AG04450 (cell line): ENCODE data around the gene IGSF9. TPM values are rescaled to one million over a fixed set of nuclear protein-coding genes. Genes with fewer than 3 reads are reported as not detected.
A peak's percentile ranks its signal among the peaks of the same experiment; 100 is the strongest.

Source experiments
- CTCF ChIA-PET: fragments of 300-600, 350-600 bp; formaldehyde crosslinking; extraction: SDS; loops from one replicate; lab custom pipeline; 2022; ENCODE audit warnings: antibody characterized with exemption, inconsistent platforms; lab: Charles Lee
- POLR2A ChIA-PET: fragments of 350-600 bp; formaldehyde crosslinking; extraction: SDS; loops from one replicate; lab custom pipeline; 2021; ENCODE audit warnings: antibody characterized with exemption, inconsistent platforms; lab: Yijun Ruan, JAX
- DNase-seq: peaks from one replicate; pipeline ENCODE4 v3.0.0-alpha.2; 2011; ENCODE audit warnings: low read depth, low spot score
- H3K27ac ChIP-seq: one replicate; pipeline ENCODE4 v1.5.1; 2012; ENCODE audit warnings: low read depth, low read length, control low read depth
- H3K27me3 ChIP-seq: one replicate; pipeline ENCODE4 v1.6.0; 2012; ENCODE audit warnings: low read length; ENCODE audit not compliant: control insufficient read depth, insufficient read depth
- H3K4me3 ChIP-seq: 2 replicates; pipeline ENCODE4 v1.5.1; 2011; ENCODE audit warnings: mild to moderate bottlenecking, low read depth, low read length, control low read depth
- H3K9me3 ChIP-seq: 2 replicates; pipeline ENCODE4 v1.5.1; 2012; ENCODE audit warnings: low read length; ENCODE audit not compliant: control insufficient read depth, insufficient read depth
- CTCF ChIP-seq: IDR thresholded peaks from 2 replicates; pipeline ENCODE4 v1.5.1; 2011; ENCODE audit warnings: low read depth, low read length, control low read depth, inconsistent platforms
- polyA plus RNA-seq: library from polyadenylated mRNA; depleted of rRNA; stranded (reverse); fragments of >200 nt; gene quantifications from 2 replicates; pipeline ENCODE4 v1.2.3, GENCODE V29; 2011

IGSF9 gene
- polyA plus RNA-seq, 1 experiment: not detected

- no peak for TF ChIP-seq CTCF
- Histone ChIP-seq H3K27ac (no peak overlapping the region), H3K4me3 (no peak overlapping the region), H3K27me3 (peaks cover 26% of the 10 kb centered on the region), H3K9me3 (no peaks in the 10 kb centered on the region)
- CTCF ChIA-PET: interaction anchor here (5.0 kb wide), 1 partner anchor 25 kb away, joined by 38 read pairs; no protein-coding TSS in a partner anchor
- POLR2A ChIA-PET: no interaction called here
- no peak for DNase-seq
Observed at GRCh38 chr1:159981351-159982055, 36.1 kb upstream of the IGSF9 start.

- peaks cover 27% of the 10 kb centered on the region for H3K27me3 ChIP-seq
- ChIA-PET CTCF (interaction anchor here (5.0 kb wide), 1 partner anchor 26 kb away, joined by 38 read pairs; no protein-coding TSS in a partner anchor), POLR2A (no interaction called here)
- no peak for TF ChIP-seq CTCF
- H3K9me3 ChIP-seq: no peaks in the 10 kb centered on the region
- H3K27ac ChIP-seq: no peak overlapping the region
- DNase-seq: no peak
- H3K4me3 ChIP-seq: no peak overlapping the region
Observed at GRCh38 chr1:159980786-159981185, 35.4 kb upstream of the IGSF9 start.

- DNase-seq: no peak
- H3K27ac ChIP-seq: no peak overlapping the region
- POLR2A ChIA-PET: no interaction called here
- no peak overlapping the region for H3K4me3 ChIP-seq
- no peak for TF ChIP-seq CTCF
- CTCF ChIA-PET: no interaction called here
- H3K9me3 ChIP-seq: no peaks in the 10 kb centered on the region
- peaks cover 29% of the 10 kb centered on the region for H3K27me3 ChIP-seq
Observed at GRCh38 chr1:159980076-159980475, 34.7 kb upstream of the IGSF9 start.

- Histone ChIP-seq H3K9me3 (no peaks in the 10 kb centered on the region), H3K27ac (no peak overlapping the region), H3K4me3 (no peak overlapping the region), H3K27me3 (peaks cover 32% of the 10 kb centered on the region)
- no peak for TF ChIP-seq CTCF
- ChIA-PET POLR2A (interaction anchor here (0.7 kb wide), 1 partner anchor 71 kb away, joined by 5 read pairs; no protein-coding TSS in a partner anchor), CTCF (interaction anchor here (0.6 to 1.5 kb wide), 4 partner anchors 18 to 398 kb away, joined by 3 to 4 read pairs (median 4); no protein-coding TSS in a partner anchor)
- peak; percentile 41 for DNase-seq
Observed at GRCh38 chr1:159979257-159979656, 33.8 kb upstream of the IGSF9 start.

- ChIA-PET CTCF (no interaction called here), POLR2A (no interaction called here)
- no peak for DNase-seq
- Histone ChIP-seq H3K27ac (no peak overlapping the region), H3K9me3 (no peaks in the 10 kb centered on the region), H3K27me3 (peaks cover 28% of the 10 kb centered on the region), H3K4me3 (no peak overlapping the region)
- no peak for TF ChIP-seq CTCF
Observed at GRCh38 chr1:159978107-159978398, 32.6 kb upstream of the IGSF9 start.
